ENCODE data around the gene PTPRG. TPM values are rescaled to one million over a fixed set of nuclear protein-coding genes. Genes with fewer than 3 reads are reported as not detected.

Gene PTPRG
- total RNA-seq, 2 experiments from 2014 or later = 0.13 to 0.15 TPM

- ChIA-PET CTCF (no interaction called here), POLR2A (no interaction called here)
- Mint-ChIP-seq H3K4me3 (no peak overlapping the region), H3K27ac (no peak overlapping the region), H3K4me1 (no peaks in the 10 kb centered on the region), H3K9me3 (peaks cover 2% of the 10 kb centered on the region), H3K36me3 (ENCODE audit: low read depth) (no peaks in the 10 kb centered on the region), H3K27me3 (no peaks in the 10 kb centered on the region)
- no peak for DNase-seq
Measured at GRCh38 chr3:61788623-61789507, 227.5 kb downstream of the PTPRG start.

GRCh38 chr3:61789861-61790260 lies 228.5 kb downstream of the PTPRG start:
- Mint-ChIP-seq H3K36me3 (ENCODE audit: low read depth) (no peaks in the 10 kb centered on the region), H3K27me3 (no peaks in the 10 kb centered on the region), H3K9me3 (no peaks in the 10 kb centered on the region), H3K27ac (no peak overlapping the region), H3K4me1 (no peaks in the 10 kb centered on the region), H3K4me3 (no peak overlapping the region)
- CTCF ChIA-PET = no interaction called here
- DNase-seq = no peak
- POLR2A ChIA-PET = no interaction called here

GRCh38 chr3:61790411-61790810 lies 229.0 kb downstream of the PTPRG start:
- ChIA-PET POLR2A (no interaction called here), CTCF (no interaction called here)
- H3K27me3 Mint-ChIP-seq = no peaks in the 10 kb centered on the region
- no peaks in the 10 kb centered on the region for H3K4me1 Mint-ChIP-seq
- H3K4me3 Mint-ChIP-seq = no peak overlapping the region
- no peaks in the 10 kb centered on the region for H3K36me3 Mint-ChIP-seq (ENCODE audit: low read depth)
- no peaks in the 10 kb centered on the region for H3K9me3 Mint-ChIP-seq
- no peak overlapping the region for H3K27ac Mint-ChIP-seq
- no peak for DNase-seq

GRCh38 chr3:61793056-61793455 lies 231.7 kb downstream of the PTPRG start:
- H3K4me1 Mint-ChIP-seq = no peaks in the 10 kb centered on the region
- ChIA-PET POLR2A (no interaction called here), CTCF (no interaction called here)
- no peaks in the 10 kb centered on the region for H3K9me3 Mint-ChIP-seq
- H3K36me3 Mint-ChIP-seq (ENCODE audit: low read depth) = no peaks in the 10 kb centered on the region
- no peak overlapping the region for H3K27ac Mint-ChIP-seq
- H3K4me3 Mint-ChIP-seq = no peak overlapping the region
- H3K27me3 Mint-ChIP-seq = no peaks in the 10 kb centered on the region
- DNase-seq = no peak

GRCh38 chr3:61793521-61793920 lies 232.2 kb downstream of the PTPRG start:
- CTCF ChIA-PET = no interaction called here
- no peaks in the 10 kb centered on the region for H3K4me1 Mint-ChIP-seq

GRCh38 chr3:61794341-61794740 lies 233.0 kb downstream of the PTPRG start:
- no peak for DNase-seq
- H3K36me3 Mint-ChIP-seq (ENCODE audit: low read depth) = no peaks in the 10 kb centered on the region
- H3K27ac Mint-ChIP-seq = no peak overlapping the region
- H3K27me3 Mint-ChIP-seq = no peaks in the 10 kb centered on the region
- H3K4me1 Mint-ChIP-seq = no peaks in the 10 kb centered on the region
- no peak overlapping the region for H3K4me3 Mint-ChIP-seq
- H3K9me3 Mint-ChIP-seq = no peaks in the 10 kb centered on the region
- CTCF ChIA-PET = no interaction called here
- POLR2A ChIA-PET = no interaction called here

More at GRCh38 chr3:61793521-61793920, 232.2 kb downstream of the PTPRG start:
- POLR2A ChIA-PET = no interaction called here
- Mint-ChIP-seq H3K36me3 (ENCODE audit: low read depth) (no peaks in the 10 kb centered on the region), H3K27ac (no peak overlapping the region), H3K9me3 (no peaks in the 10 kb centered on the region), H3K4me3 (no peak overlapping the region), H3K27me3 (no peaks in the 10 kb centered on the region)
- DNase-seq = no peak

GRCh38 chr3:61794961-61795360 lies 233.6 kb downstream of the PTPRG start:
- no peak overlapping the region for H3K4me3 Mint-ChIP-seq
- CTCF ChIA-PET = no interaction called here
- no peaks in the 10 kb centered on the region for H3K4me1 Mint-ChIP-seq
- no peaks in the 10 kb centered on the region for H3K36me3 Mint-ChIP-seq (ENCODE audit: low read depth)
- no peak overlapping the region for H3K27ac Mint-ChIP-seq
- DNase-seq = no peak
- H3K27me3 Mint-ChIP-seq = no peaks in the 10 kb centered on the region
- POLR2A ChIA-PET = no interaction called here
- H3K9me3 Mint-ChIP-seq = no peaks in the 10 kb centered on the region

GRCh38 chr3:61796088-61796680 lies 234.8 kb downstream of the PTPRG start:
- DNase-seq = no peak
- Mint-ChIP-seq H3K36me3 (ENCODE audit: low read depth) (no peaks in the 10 kb centered on the region), H3K4me1 (no peaks in the 10 kb centered on the region), H3K9me3 (no peaks in the 10 kb centered on the region), H3K27me3 (no peaks in the 10 kb centered on the region), H3K27ac (no peak overlapping the region), H3K4me3 (no peak overlapping the region)
- CTCF ChIA-PET = no interaction called here
- POLR2A ChIA-PET = no interaction called here

- no peak for DNase-seq
- Mint-ChIP-seq H3K4me1 (no peaks in the 10 kb centered on the region), H3K9me3 (no peaks in the 10 kb centered on the region), H3K27me3 (no peaks in the 10 kb centered on the region), H3K4me3 (no peak overlapping the region), H3K27ac (no peak overlapping the region), H3K36me3 (ENCODE audit: low read depth) (no peaks in the 10 kb centered on the region)
- ChIA-PET POLR2A (no interaction called here), CTCF (no interaction called here)
Measured at GRCh38 chr3:61796911-61797310, 235.5 kb downstream of the PTPRG start.

- Mint-ChIP-seq H3K4me1 (no peaks in the 10 kb centered on the region), H3K4me3 (no peak overlapping the region), H3K27ac (no peak overlapping the region), H3K36me3 (ENCODE audit: low read depth) (no peaks in the 10 kb centered on the region), H3K9me3 (no peaks in the 10 kb centered on the region), H3K27me3 (no peaks in the 10 kb centered on the region)
- DNase-seq = no peak
- ChIA-PET POLR2A (no interaction called here), CTCF (no interaction called here)
Measured at GRCh38 chr3:61802772-61803171, 241.4 kb downstream of the PTPRG start.

GRCh38 chr3:61803983-61804382 lies 242.6 kb downstream of the PTPRG start:
- Mint-ChIP-seq H3K27me3 (no peaks in the 10 kb centered on the region), H3K27ac (no peak overlapping the region), H3K36me3 (ENCODE audit: low read depth) (no peaks in the 10 kb centered on the region), H3K4me1 (no peaks in the 10 kb centered on the region), H3K4me3 (no peak overlapping the region), H3K9me3 (no peaks in the 10 kb centered on the region)
- ChIA-PET POLR2A (no interaction called here), CTCF (no interaction called here)
- no peak for DNase-seq

GRCh38 chr3:61804782-61805181 lies 243.4 kb downstream of the PTPRG start:
- no peak overlapping the region for H3K4me3 Mint-ChIP-seq
- H3K4me1 Mint-ChIP-seq = no peaks in the 10 kb centered on the region
- ChIA-PET CTCF (no interaction called here), POLR2A (no interaction called here)
- no peak for DNase-seq
- no peaks in the 10 kb centered on the region for H3K27me3 Mint-ChIP-seq
- H3K9me3 Mint-ChIP-seq = no peaks in the 10 kb centered on the region
- no peaks in the 10 kb centered on the region for H3K36me3 Mint-ChIP-seq (ENCODE audit: low read depth)
- no peak overlapping the region for H3K27ac Mint-ChIP-seq

- ChIA-PET POLR2A (no interaction called here), CTCF (no interaction called here)
- DNase-seq = no peak
- Mint-ChIP-seq H3K36me3 (ENCODE audit: low read depth) (no peaks in the 10 kb centered on the region), H3K9me3 (no peaks in the 10 kb centered on the region), H3K4me1 (no peaks in the 10 kb centered on the region), H3K27ac (no peak overlapping the region), H3K4me3 (no peak overlapping the region), H3K27me3 (no peaks in the 10 kb centered on the region)
Measured at GRCh38 chr3:61805510-61806080, 244.2 kb downstream of the PTPRG start.

- no peak overlapping the region for H3K4me3 Mint-ChIP-seq
- H3K27ac Mint-ChIP-seq = no peak overlapping the region
- no peaks in the 10 kb centered on the region for H3K4me1 Mint-ChIP-seq
- H3K27me3 Mint-ChIP-seq = no peaks in the 10 kb centered on the region
- DNase-seq = no peak
- no peaks in the 10 kb centered on the region for H3K9me3 Mint-ChIP-seq
- no peaks in the 10 kb centered on the region for H3K36me3 Mint-ChIP-seq (ENCODE audit: low read depth)
- ChIA-PET POLR2A (no interaction called here), CTCF (no interaction called here)
Measured at GRCh38 chr3:61806810-61807209, 245.4 kb downstream of the PTPRG start.

Measured in activated CD4-positive, alpha-beta memory T cell treated with anti-CD3 and anti-CD28 coated beads, Interleukin-2, amount 10 ng/mL, durations not matched to agents 7 days and 5 days (primary cell).